GM12872 (cell line): ENCODE results near the gene SERPINB6.

Experiments
- CTCF ChIP-seq: IDR thresholded peaks from 3 replicates; pipeline ENCODE4 v1.5.1; 2011; ENCODE audit warnings: low read depth, mild to moderate bottlenecking, low read length, moderate library complexity; ENCODE audit not compliant: insufficient read depth

Gene SERPINB6

GRCh38 chr6:2988094-2988425 is 16.7 kb upstream of the SERPINB6 start:
- no peak for TF ChIP-seq CTCF

GRCh38 chr6:2986722-2987221 is 15.4 kb upstream of the SERPINB6 start:
- no peak for TF ChIP-seq CTCF

GRCh38 chr6:2984738-2985406 is 13.5 kb upstream of the SERPINB6 start:
- TF ChIP-seq CTCF: no peak

- no peak for TF ChIP-seq CTCF
Observed at GRCh38 chr6:2982426-2983117, 11.2 kb upstream of the SERPINB6 start.

- no peak for TF ChIP-seq CTCF
Observed at GRCh38 chr6:2980465-2980855, 9.1 kb upstream of the SERPINB6 start.

- TF ChIP-seq CTCF: no peak
Observed at GRCh38 chr6:2979819-2980464, 8.6 kb upstream of the SERPINB6 start.

GRCh38 chr6:2978923-2979322 is 7.6 kb upstream of the SERPINB6 start:
- no peak for TF ChIP-seq CTCF
